GF-D8 (cell line): ENCODE data around the gene SLC4A7.
"Not testable (repeated sequence)": the region's sequence is repeated elsewhere in the genome, so short reads cannot be mapped to it uniquely, and the experiment has no call there.

Experiments used
- DNase-seq: peaks from one replicate; lab custom pipeline; 2025; lab: John Stamatoyannopoulos, UW

Gene SLC4A7

GRCh38 chr3:27360113-27361078 is 123.8 kb downstream of the SLC4A7 start:
- no peak for DNase-seq

GRCh38 chr3:27358372-27358771 is 125.8 kb downstream of the SLC4A7 start:
- no peak for DNase-seq

GRCh38 chr3:27357665-27358258 is 126.4 kb downstream of the SLC4A7 start:
- peak; percentile 27 for DNase-seq

GRCh38 chr3:27356976-27357375 is 127.2 kb downstream of the SLC4A7 start:
- DNase-seq, result no peak

GRCh38 chr3:27354588-27355203 is 129.5 kb downstream of the SLC4A7 start:
- DNase-seq, result no peak

- no peak for DNase-seq
Measured at GRCh38 chr3:27354161-27354560, 130.0 kb downstream of the SLC4A7 start.

- DNase-seq, result no peak
Measured at GRCh38 chr3:27353221-27353620, 131.0 kb downstream of the SLC4A7 start.

GRCh38 chr3:27352047-27352446 is 132.1 kb downstream of the SLC4A7 start:
- no peak for DNase-seq

GRCh38 chr3:27349832-27350231 is 134.4 kb downstream of the SLC4A7 start:
- DNase-seq, result no peak

GRCh38 chr3:27345959-27346865 is 138.0 kb downstream of the SLC4A7 start:
- no peak for DNase-seq

GRCh38 chr3:27345493-27345892 is 138.7 kb downstream of the SLC4A7 start:
- peak; percentile 62 for DNase-seq

GRCh38 chr3:27345045-27345444 is 139.1 kb downstream of the SLC4A7 start:
- DNase-seq, result no peak

- no peak for DNase-seq
Measured at GRCh38 chr3:27344192-27344591, 140.0 kb downstream of the SLC4A7 start.

- no peak for DNase-seq
Measured at GRCh38 chr3:27342267-27342666, 141.9 kb downstream of the SLC4A7 start.

GRCh38 chr3:27340534-27340933 is 143.7 kb downstream of the SLC4A7 start:
- no peak for DNase-seq

- DNase-seq, result no peak
Measured at GRCh38 chr3:27335571-27335970, 148.6 kb downstream of the SLC4A7 start.

GRCh38 chr3:27333843-27334242 is 150.3 kb downstream of the SLC4A7 start:
- no peak for DNase-seq

- DNase-seq, result not testable (repeated sequence)
Measured at GRCh38 chr3:27328982-27329762, 155.0 kb downstream of the SLC4A7 start.

- DNase-seq, result no peak
Measured at GRCh38 chr3:27326629-27327545, 157.3 kb downstream of the SLC4A7 start.

GRCh38 chr3:27326202-27326601 is 158.0 kb downstream of the SLC4A7 start:
- no peak for DNase-seq
